ENCODE results near the gene MCF2L. TPM values are rescaled to one million over a fixed set of nuclear protein-coding genes. Genes with fewer than 3 reads are reported as not detected.
"Not testable (repeated sequence)": the region's sequence is repeated elsewhere in the genome, so short reads cannot be mapped to it uniquely, and the experiment has no call there.

MCF2L gene
- total RNA-seq, 1 experiment from 2014 or later: 5.9 TPM

GRCh38 chr13:113110852-113111315 is 141.9 kb downstream of the MCF2L start:
- ATAC-seq: no peak
- Histone ChIP-seq H3K4me3 (ENCODE audit: low read length) (no peak overlapping the region), H3F3A (ENCODE audit: low read length, unreplicated experiment) (no peaks in the 10 kb centered on the region), H4K20me1 (ENCODE audit: low read length) (no peaks in the 10 kb centered on the region), H2AFZ (ENCODE audit: low read length) (no peak overlapping the region), H3K27me3 (ENCODE audit: low read length) (no peaks in the 10 kb centered on the region), H3K4me1 (ENCODE audit: insufficient read depth, low read length) (no peaks in the 10 kb centered on the region), H3K27ac (ENCODE audit: low read length) (no peak overlapping the region), H3K4me2 (ENCODE audit: low read length) (no peak overlapping the region), H3K9me2 (replicated peaks; ENCODE audit: low read length) (no peaks in the 10 kb centered on the region), H3K9me3 (ENCODE audit: low read length) (no peaks in the 10 kb centered on the region), H3K79me2 (ENCODE audit: low read length) (no peaks in the 10 kb centered on the region), H3K9ac (ENCODE audit: low read length) (no peak overlapping the region), H3K36me3 (ENCODE audit: low read depth, low read length) (no peaks in the 10 kb centered on the region)
- intact Hi-C loops (cut with micrococcal nuclease): no loop called here
- no peak for TF ChIP-seq EZH2phosphoT487 (IDR thresholded peaks at IDR 0.05; ENCODE audit: borderline replicate concordance, low read length)
- no peak for TF ChIP-seq CTCF (conservative IDR thresholded peaks at IDR 0.05; ENCODE audit: low read depth, low read length)
- TF ChIP-seq EZH2 (IDR thresholded peaks at IDR 0.05; ENCODE audit: low read length, unreplicated experiment): no peak
- ChIA-PET CTCF (no interaction called here), POLR2A (ENCODE audit: unreplicated experiment) (no interaction called here)
- BruUV-seq (replicated peaks): no TSS peak
- no peak for DNase-seq

DNA sequence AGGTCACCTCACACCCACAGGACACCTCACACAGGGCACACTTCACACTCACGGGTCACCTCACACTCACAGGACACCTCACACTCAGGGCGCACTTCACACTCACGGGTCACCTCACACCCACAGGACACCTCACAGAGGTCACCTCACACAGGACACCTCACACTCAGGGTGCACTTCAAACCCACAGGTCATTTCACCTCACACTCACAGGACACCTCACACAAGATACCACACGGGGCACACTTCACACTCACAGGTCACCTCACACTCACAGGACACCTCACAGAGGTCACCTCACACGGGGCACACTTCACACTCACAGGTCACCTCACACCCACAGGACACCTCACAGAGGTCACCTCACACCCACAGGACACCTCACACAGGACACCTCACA is 142.8 kb downstream of the MCF2L start:
- ATAC-seq; H3K4me3 ChIP-seq (ENCODE audit: low read length); H3K4me1 ChIP-seq (ENCODE audit: insufficient read depth, low read length); CTCF ChIA-PET; DNase-seq; H3K36me3 ChIP-seq (ENCODE audit: low read depth, low read length); H3K9ac ChIP-seq (ENCODE audit: low read length); POLR2A ChIA-PET (ENCODE audit: unreplicated experiment); H3K27ac ChIP-seq (ENCODE audit: low read length); H2AFZ ChIP-seq (ENCODE audit: low read length); H3K4me2 ChIP-seq (ENCODE audit: low read length); H4K20me1 ChIP-seq (ENCODE audit: low read length); H3F3A ChIP-seq (ENCODE audit: low read length, unreplicated experiment); H3K79me2 ChIP-seq (ENCODE audit: low read length); intact Hi-C loops (cut with micrococcal nuclease); BruUV-seq (replicated peaks); H3K9me3 ChIP-seq (ENCODE audit: low read length); H3K9me2 ChIP-seq (replicated peaks; ENCODE audit: low read length); H3K27me3 ChIP-seq (ENCODE audit: low read length): not testable (repeated sequence)

DNA sequence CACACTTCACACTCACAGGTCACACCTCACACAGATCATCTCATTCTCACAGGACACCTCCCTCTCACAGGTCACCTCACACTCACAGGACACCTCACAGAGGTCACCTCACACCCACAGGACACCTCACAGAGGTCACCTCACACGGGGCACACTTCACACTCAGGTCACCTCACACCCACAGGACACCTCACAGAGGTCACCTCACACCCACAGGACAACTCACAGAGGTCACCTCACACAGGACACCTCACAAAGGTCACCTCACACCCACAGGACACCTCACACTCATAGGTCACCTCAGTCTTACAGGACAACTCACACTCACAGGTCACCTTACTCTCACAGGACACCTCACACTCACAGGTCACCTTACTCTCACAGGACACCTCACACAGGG is 143.5 kb downstream of the MCF2L start:
- POLR2A ChIA-PET (ENCODE audit: unreplicated experiment); H3K4me1 ChIP-seq (ENCODE audit: insufficient read depth, low read length); H3K79me2 ChIP-seq (ENCODE audit: low read length); intact Hi-C loops (cut with micrococcal nuclease); H3K36me3 ChIP-seq (ENCODE audit: low read depth, low read length); CTCF ChIA-PET; H3K4me2 ChIP-seq (ENCODE audit: low read length); H3K4me3 ChIP-seq (ENCODE audit: low read length); ATAC-seq; H3K9me2 ChIP-seq (replicated peaks; ENCODE audit: low read length); H4K20me1 ChIP-seq (ENCODE audit: low read length); H3K27me3 ChIP-seq (ENCODE audit: low read length); H3F3A ChIP-seq (ENCODE audit: low read length, unreplicated experiment); H3K9ac ChIP-seq (ENCODE audit: low read length); H3K27ac ChIP-seq (ENCODE audit: low read length); H2AFZ ChIP-seq (ENCODE audit: low read length); H3K9me3 ChIP-seq (ENCODE audit: low read length); DNase-seq; BruUV-seq (replicated peaks): not testable (repeated sequence)
